ENCODE results near the gene MEN1. TPM values are rescaled to one million over a fixed set of nuclear protein-coding genes. Genes with fewer than 3 reads are reported as not detected.

The MEN1 gene
- total RNA-seq: 54.6 and 61.5 TPM in 2 replicates
- long read RNA-seq, partial matches to known transcripts: 0 of 1 reads
- long read RNA-seq, other reads (novel, unspliced or antisense): 1 of 1 reads

DNA sequence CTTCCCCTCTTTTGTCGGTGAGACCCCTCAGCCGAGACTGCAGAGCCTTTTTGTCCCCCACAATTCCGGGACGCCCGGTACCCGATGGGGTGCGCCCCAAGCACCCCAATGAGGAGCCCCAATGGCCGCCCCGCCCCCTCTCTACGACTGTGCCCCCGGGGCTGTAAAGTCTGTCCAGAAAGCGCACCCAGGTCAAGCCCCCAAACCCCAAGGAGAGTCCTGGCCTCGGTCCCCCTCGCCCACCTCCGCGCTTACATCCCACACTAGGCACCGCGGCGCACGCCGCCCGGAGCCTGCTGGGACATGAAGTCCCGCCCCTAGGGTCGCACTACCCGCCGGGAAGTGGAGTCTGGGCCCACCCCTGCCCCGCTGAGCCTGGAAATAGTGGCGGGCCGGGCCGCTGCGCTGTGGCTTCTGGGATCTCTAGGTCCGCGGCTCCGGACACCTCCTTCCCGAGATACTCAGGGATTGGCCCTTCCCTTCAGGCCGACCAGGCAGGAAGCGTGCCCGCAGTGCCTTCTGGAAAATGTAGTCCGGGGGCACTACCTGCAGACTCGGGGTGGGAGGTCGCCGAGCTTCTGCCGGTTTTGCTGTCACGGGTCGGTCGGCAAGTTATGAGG is at the start of gene MEN1:
Gene MEN1 (minus strand): TSS at position 281 of the 620 bp plus-strand sequence. CDS start 442 bp downstream, outside the sequence.
- DNase-seq (ENCODE audit: low spot score, unreplicated experiment): peak; percentile 93
- H3K9me3 Mint-ChIP-seq (ENCODE audit: low read depth): no peaks in the 10 kb centered on the region
- TF ChIP-seq, protein P1, sequence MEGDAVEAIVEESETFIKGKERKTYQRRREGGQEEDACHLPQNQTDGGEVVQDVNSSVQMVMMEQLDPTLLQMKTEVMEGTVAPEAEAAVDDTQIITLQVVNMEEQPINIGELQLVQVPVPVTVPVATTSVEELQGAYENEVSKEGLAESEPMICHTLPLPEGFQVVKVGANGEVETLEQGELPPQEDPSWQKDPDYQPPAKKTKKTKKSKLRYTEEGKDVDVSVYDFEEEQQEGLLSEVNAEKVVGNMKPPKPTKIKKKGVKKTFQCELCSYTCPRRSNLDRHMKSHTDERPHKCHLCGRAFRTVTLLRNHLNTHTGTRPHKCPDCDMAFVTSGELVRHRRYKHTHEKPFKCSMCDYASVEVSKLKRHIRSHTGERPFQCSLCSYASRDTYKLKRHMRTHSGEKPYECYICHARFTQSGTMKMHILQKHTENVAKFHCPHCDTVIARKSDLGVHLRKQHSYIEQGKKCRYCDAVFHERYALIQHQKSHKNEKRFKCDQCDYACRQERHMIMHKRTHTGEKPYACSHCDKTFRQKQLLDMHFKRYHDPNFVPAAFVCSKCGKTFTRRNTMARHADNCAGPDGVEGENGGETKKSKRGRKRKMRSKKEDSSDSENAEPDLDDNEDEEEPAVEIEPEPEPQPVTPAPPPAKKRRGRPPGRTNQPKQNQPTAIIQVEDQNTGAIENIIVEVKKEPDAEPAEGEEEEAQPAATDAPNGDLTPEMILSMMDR (IDR thresholded peaks at IDR 0.05; ENCODE audit: unreplicated experiment): no peak
- peak within 1 kb of the TSS; percentile 96 for H3K4me3 Mint-ChIP-seq (ENCODE audit: low read depth)
- H3K36me3 Mint-ChIP-seq (ENCODE audit: insufficient read depth): peaks cover 4% of the 10 kb centered on the region
- no peaks in the 10 kb centered on the region for H3K27me3 Mint-ChIP-seq
- H3K4me1 Mint-ChIP-seq (ENCODE audit: low read depth): peaks cover 9% of the 10 kb centered on the region
- peak within 1 kb of the TSS; percentile 96 for H3K27ac Mint-ChIP-seq

DNA sequence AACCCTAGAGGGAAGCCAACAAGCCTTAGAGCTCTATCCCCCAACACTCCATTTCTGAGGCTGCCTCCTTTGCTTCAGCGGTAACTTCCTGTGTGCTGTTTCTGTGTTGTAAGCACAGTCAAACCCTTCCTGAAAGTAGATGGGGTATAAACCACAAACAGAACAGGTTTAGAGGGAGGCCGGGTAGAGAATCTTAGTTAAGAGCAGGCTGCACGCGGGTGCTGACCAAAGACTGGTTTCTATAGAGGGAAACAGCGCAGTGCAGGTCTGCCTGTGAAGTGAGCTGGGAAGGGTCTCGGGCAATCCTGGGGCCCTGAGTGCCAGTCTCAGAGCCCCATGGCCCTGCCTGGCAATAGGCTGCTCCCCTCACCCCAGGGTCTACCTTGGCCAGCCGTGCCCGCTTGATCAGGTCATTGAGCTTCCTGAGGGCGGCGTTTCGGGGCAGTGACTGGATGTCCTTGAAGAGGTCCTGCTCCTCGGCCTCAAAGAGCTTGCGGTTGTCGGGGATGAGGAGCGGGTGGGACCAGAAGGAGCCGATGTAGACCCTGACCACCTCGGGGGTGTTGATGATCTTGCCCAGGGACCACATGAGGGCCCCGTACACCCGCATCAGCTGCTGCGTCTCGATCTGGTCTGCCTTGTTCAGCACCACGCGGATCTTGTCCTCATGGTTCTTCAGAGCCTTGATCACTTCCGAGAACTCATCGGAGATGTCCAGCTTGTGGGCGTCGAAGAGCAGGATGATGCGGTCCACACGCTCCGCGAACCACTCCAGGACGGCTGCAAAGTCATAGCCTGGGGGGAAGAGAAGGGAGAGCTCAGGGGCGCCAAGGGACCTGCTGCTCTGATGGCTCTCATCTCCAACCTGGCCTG is 49.4 kb upstream of the MEN1 start:
- H3K4me1 Mint-ChIP-seq (ENCODE audit: low read depth): peaks cover 1% of the 10 kb centered on the region
- no peak overlapping the region for H3K4me3 Mint-ChIP-seq (ENCODE audit: low read depth)
- H3K9me3 Mint-ChIP-seq (ENCODE audit: low read depth): no peaks in the 10 kb centered on the region
- TF ChIP-seq, protein P1 (IDR thresholded peaks at IDR 0.05; ENCODE audit: unreplicated experiment): no peak
- peaks cover 7% of the 10 kb centered on the region for H3K36me3 Mint-ChIP-seq (ENCODE audit: insufficient read depth)
- H3K27me3 Mint-ChIP-seq: no peaks in the 10 kb centered on the region
- DNase-seq (ENCODE audit: low spot score, unreplicated experiment): no peak
- H3K27ac Mint-ChIP-seq: no peak overlapping the region

DNA sequence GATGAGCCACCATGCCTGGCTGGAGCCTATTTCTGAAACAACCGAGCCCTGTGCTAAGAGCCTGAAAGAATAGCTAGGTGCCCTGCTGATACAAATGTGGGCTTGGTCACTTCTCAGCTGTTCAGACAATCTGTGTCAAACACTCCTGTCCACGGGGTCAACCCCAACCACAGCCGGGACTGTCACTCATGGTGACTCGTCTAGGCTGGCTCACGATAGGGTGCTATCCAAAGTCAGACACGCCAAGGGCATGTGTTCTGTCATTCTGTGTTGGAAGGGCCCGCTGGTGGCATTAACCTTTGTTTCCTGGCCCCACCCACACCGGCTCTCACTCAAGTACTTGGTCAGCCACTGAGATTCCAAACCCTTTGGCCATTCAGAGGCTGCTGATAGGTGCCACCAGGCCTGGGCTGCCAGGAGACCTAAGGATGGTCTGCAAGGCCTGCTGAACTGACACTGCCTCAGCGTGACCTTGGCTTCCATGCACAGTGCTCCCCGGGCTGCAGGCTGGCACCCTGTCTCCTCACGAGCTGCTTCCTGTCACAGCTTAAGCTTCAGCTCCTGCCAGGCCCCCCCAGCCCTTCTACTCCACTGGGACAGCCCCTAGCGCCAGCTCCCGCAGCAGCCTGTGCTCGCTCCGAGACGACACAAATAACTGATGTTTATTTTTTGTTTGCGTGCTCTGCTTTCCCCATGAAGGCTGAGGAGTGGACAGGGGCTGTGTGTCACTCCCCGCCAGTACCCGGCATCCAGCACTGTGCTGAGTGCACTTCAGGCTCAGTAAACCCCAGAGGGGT is 48.3 kb upstream of the MEN1 start:
- Mint-ChIP-seq H3K27ac (no peak overlapping the region), H3K9me3 (ENCODE audit: low read depth) (no peaks in the 10 kb centered on the region), H3K4me3 (ENCODE audit: low read depth) (no peak overlapping the region), H3K27me3 (no peaks in the 10 kb centered on the region), H3K36me3 (ENCODE audit: insufficient read depth) (peaks cover 9% of the 10 kb centered on the region), H3K4me1 (ENCODE audit: low read depth) (no peaks in the 10 kb centered on the region)
- DNase-seq (ENCODE audit: low spot score, unreplicated experiment): no peak
- TF ChIP-seq, protein P1 (IDR thresholded peaks at IDR 0.05; ENCODE audit: unreplicated experiment): no peak

DNA sequence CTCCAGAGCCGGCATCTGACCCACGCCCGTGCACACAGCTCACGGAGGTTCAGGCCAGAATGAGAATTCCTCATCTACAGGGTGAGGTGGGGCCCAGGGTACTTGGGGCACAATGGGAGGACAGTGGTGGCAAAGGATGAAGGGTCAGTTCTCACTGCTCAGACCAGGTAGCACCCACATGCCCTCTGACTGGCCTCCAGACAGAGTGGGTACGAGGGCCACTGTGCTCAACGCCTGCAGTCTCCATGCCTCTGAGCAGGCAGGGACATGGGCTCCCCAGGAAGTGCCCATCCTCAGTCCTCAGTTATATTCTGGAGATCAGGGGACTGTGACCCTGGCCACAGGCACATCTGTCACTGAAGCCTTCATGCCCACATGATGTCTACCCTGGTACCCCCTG is 47.1 kb upstream of the MEN1 start:
- no peak overlapping the region for H3K4me3 Mint-ChIP-seq (ENCODE audit: low read depth)
- no peaks in the 10 kb centered on the region for H3K27me3 Mint-ChIP-seq
- no peak overlapping the region for H3K27ac Mint-ChIP-seq
- peaks cover 9% of the 10 kb centered on the region for H3K36me3 Mint-ChIP-seq (ENCODE audit: insufficient read depth)
- no peaks in the 10 kb centered on the region for H3K9me3 Mint-ChIP-seq (ENCODE audit: low read depth)
- TF ChIP-seq, protein P1 (IDR thresholded peaks at IDR 0.05; ENCODE audit: unreplicated experiment): no peak
- DNase-seq (ENCODE audit: low spot score, unreplicated experiment): no peak
- no peaks in the 10 kb centered on the region for H3K4me1 Mint-ChIP-seq (ENCODE audit: low read depth)
